Stimulated activated naive CD4-positive, alpha-beta T cell treated with Interleukin-2 at 50 U/mL for 16 hours (primary cell): ENCODE measurements around the gene YBX2.
"Not testable (repeated sequence)": the region's sequence is repeated elsewhere in the genome, so short reads cannot be mapped to it uniquely, and the experiment has no call there.

Experiments
- DNase-seq: peaks from one replicate; lab custom pipeline; 2025; lab: John Stamatoyannopoulos, UW

The YBX2 gene

GRCh38 chr17:7262935-7263800 is 31.3 kb downstream of the YBX2 start:
- no peak for DNase-seq

- no peak for DNase-seq
Observed at GRCh38 chr17:7262192-7262934, 32.1 kb downstream of the YBX2 start, which contains the start of gene CLDN7. Gene CLDN7, minus strand, starts transcription at chr17:7262478. Its CDS starts 435 bp downstream, at chr17:7262043.

- DNase-seq, result no peak
Observed at GRCh38 chr17:7261379-7262191, 32.9 kb downstream of the YBX2 start.

- DNase-seq, result no peak
Observed at GRCh38 chr17:7260651-7261378, 33.6 kb downstream of the YBX2 start.

GRCh38 chr17:7260151-7260550 is 34.3 kb downstream of the YBX2 start:
- DNase-seq, result no peak

- no peak for DNase-seq
Observed at GRCh38 chr17:7259555-7259889, 34.9 kb downstream of the YBX2 start.

- DNase-seq, result no peak
Observed at GRCh38 chr17:7258731-7259554, 35.5 kb downstream of the YBX2 start.

GRCh38 chr17:7256766-7257456 is 37.5 kb downstream of the YBX2 start:
- DNase-seq, result no peak

GRCh38 chr17:7254511-7254910 is 39.9 kb downstream of the YBX2 start:
- no peak for DNase-seq

GRCh38 chr17:7253082-7253481 is 41.4 kb downstream of the YBX2 start:
- DNase-seq, result no peak

- DNase-seq, result peak; percentile 86
Observed at GRCh38 chr17:7252176-7253043, 42.0 kb downstream of the YBX2 start, which contains the start of gene ELP5. Gene ELP5, plus strand, starts transcription at chr17:7252215. Its CDS starts 336 bp downstream, at chr17:7252551.

- DNase-seq, result peak; percentile 96
Observed at GRCh38 chr17:7251661-7252175, 42.7 kb downstream of the YBX2 start, which contains the start of gene CTDNEP1. Gene CTDNEP1, minus strand, starts transcription at chr17:7251734. Its CDS starts 438 bp downstream, at chr17:7251296.

- no peak for DNase-seq
Observed at GRCh38 chr17:7250695-7251627, 43.5 kb downstream of the YBX2 start.

- no peak for DNase-seq
Observed at GRCh38 chr17:7249830-7250229, 44.6 kb downstream of the YBX2 start.

- DNase-seq, result no peak
Observed at GRCh38 chr17:7249214-7249613, 45.2 kb downstream of the YBX2 start.

- no peak for DNase-seq
Observed at GRCh38 chr17:7248796-7249195, 45.6 kb downstream of the YBX2 start.

- DNase-seq, result no peak
Observed at GRCh38 chr17:7246779-7247178, 47.7 kb downstream of the YBX2 start.

GRCh38 chr17:7243838-7244237 is 50.6 kb downstream of the YBX2 start:
- DNase-seq, result not testable (repeated sequence)
